Ammon's horn (tissue), 1 donor: ENCODE measurements around the gene NLRX1.
"Not testable (repeated sequence)": the region's sequence is repeated elsewhere in the genome, so short reads cannot be mapped to it uniquely, and the experiment has no call there.

ENCODE experiments used
- DNase-seq: peaks from one replicate; pipeline ENCODE4 v3.0.0-alpha.2; 2016; ENCODE audit warnings: low spot score

NLRX1 gene, protein sequence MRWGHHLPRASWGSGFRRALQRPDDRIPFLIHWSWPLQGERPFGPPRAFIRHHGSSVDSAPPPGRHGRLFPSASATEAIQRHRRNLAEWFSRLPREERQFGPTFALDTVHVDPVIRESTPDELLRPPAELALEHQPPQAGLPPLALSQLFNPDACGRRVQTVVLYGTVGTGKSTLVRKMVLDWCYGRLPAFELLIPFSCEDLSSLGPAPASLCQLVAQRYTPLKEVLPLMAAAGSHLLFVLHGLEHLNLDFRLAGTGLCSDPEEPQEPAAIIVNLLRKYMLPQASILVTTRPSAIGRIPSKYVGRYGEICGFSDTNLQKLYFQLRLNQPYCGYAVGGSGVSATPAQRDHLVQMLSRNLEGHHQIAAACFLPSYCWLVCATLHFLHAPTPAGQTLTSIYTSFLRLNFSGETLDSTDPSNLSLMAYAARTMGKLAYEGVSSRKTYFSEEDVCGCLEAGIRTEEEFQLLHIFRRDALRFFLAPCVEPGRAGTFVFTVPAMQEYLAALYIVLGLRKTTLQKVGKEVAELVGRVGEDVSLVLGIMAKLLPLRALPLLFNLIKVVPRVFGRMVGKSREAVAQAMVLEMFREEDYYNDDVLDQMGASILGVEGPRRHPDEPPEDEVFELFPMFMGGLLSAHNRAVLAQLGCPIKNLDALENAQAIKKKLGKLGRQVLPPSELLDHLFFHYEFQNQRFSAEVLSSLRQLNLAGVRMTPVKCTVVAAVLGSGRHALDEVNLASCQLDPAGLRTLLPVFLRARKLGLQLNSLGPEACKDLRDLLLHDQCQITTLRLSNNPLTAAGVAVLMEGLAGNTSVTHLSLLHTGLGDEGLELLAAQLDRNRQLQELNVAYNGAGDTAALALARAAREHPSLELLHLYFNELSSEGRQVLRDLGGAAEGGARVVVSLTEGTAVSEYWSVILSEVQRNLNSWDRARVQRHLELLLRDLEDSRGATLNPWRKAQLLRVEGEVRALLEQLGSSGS

DNA sequence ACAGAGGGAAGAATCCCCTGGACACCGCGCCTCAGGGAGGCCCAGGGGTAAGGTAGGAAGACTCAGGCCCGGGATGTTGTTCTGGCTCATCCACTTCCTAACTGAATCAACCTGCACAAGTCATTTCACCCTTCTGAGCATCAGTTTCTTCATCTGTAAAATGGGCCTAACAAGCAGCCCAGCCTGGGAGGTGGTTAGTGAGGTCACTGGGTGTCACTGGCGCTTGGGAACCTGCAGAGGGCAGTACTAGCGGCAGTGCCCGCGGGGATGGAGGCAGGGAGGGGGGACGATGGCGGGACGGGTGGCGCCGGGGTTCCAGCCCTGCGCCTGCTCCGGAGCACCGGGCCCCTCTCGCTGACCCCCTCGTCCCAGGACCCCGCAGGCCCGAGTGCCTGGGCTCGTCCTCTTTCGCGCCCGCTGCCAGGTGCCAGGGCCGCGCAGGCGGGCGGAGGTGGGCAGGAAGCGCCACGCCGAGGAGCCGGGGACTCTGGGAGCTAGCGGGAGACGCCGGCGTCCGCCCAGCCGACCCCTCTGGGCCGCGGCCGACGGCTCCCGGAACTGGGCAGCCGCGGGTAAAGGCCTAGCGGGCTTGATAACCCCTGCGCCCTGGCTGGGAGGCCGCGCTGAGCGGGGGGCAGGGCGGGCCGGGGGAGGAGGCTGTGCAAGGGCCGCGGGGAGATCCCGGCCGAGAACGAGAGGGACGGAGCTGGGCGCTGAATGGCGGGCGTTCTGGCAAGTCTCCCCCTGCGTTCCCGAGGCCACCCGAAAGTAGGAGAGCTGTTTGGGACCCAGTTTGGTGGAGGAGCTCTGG lies at the start of gene NLRX1:
Gene NLRX1, plus strand, starts transcription at position 255 of the 811 bp plus-strand sequence. CDS start 2,679 bp downstream, outside the sequence.
- DNase-seq: peak; percentile 89

DNA sequence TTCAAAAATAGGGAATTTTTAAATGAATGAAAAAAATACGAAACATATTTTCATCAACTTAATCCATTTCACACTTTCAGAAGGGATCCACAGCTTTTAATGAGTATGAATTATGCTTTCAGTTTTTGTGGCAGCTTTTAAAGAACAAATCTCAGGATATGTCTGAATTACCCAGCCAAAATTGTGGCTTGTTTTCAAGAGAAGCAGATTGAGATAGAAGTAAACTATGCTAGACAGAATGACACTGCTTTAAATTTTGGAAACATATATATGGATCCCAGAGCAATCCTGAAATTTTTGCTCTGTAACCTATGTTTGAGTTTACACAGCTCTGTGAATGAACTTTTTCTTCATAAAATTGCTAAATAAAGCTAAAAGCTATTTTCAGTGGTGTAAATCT lies 49.6 kb upstream of the NLRX1 start:
- DNase-seq: no peak

DNA sequence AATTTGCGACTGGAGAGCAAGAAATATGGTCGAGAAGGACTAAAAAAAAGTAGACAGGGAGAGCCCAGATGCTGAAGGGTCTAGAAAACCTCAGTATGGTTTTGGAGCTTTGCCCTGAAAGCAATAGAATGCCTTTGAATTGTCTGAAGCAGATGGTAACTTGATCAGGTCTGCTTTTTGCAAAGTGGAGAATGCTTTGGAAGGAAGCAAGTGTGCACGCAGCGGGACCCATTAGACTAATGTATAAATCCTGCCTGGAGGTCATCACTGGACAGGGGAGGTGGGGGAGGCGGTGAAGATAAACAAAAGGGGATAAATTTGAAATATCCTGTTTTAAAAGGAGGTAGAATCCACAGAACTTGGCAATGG lies 47.9 kb upstream of the NLRX1 start:
- no peak for DNase-seq

DNA sequence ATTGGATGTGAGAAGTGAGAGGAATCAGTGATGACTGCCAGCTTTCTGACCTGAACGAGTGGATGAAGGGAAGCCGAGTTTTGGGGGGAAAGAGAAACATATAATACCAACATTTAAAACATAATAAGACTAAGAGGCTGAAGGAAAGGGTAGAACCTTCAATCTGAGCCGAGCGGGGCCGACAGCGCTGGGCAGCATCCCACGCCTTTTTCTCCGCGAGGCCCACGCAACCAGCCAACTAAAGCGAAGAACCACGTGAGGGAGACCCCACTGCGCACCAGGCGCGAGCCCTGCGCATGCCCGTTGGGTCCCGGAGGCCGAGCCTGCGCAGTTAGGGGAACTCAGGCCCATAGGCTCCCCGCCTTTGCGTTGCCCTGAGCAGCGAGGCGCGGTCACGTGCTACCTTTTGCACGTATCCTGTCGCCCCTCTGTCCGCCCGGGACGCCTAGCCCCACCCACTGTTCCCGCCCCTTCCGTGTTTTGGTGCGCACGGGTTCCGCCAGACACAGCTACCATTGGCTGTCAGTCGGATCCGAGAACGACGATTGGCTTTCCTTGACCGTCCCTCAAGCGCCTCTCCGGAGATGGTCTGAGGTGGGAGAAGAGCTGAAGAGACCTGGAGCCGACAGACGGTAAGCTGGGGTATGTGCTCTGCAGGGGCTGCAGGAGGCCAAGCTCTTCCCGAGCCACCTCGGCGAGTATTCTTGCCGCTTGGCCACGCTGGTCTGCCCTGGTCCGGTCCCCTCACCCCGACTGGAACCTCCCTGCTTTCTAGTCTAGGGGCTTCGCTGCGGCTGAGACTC lies 47.3 kb upstream of the NLRX1 start, which contains the start of gene HINFP:
Gene HINFP, plus strand, starts transcription at position 573 of the 803 bp plus-strand sequence. CDS start 5,365 bp downstream, outside the sequence.
- DNase-seq: peak; percentile 100

DNA sequence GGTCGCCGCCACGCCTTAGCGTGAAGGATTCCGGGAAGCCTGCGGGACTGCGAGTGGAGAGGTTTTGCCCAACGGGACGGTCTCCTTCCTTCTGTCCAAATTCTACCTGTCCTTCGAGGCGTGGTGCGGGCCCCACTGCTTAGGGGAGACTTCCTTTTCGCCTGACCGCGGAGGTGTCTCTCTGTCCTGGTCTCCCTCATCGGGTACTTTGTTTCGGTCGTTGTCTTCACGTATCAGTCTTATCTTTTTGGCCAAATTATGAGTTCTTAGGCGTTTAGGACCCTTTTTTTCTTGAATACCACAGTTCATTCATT lies 46.8 kb upstream of the NLRX1 start:
- DNase-seq: no peak

DNA sequence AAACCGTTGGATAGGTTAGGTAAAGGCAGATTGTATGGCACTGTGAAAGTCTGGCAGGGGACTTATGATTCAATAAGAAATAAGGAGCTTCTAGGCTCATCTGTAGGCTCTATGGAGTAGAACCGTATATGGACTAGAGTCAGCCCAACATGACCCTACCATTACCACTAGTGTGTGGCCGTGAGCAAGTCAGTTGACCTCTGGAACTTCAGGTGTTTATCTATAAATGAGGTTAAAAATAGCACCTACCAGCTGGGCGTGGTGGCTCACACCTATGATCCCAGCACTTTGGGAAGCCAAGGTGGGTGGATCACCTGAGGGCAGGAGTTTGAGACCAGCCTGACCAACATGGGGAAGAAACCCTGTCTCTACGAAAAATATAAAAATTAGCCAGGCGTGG lies 42.7 kb upstream of the NLRX1 start:
- DNase-seq: no peak

DNA sequence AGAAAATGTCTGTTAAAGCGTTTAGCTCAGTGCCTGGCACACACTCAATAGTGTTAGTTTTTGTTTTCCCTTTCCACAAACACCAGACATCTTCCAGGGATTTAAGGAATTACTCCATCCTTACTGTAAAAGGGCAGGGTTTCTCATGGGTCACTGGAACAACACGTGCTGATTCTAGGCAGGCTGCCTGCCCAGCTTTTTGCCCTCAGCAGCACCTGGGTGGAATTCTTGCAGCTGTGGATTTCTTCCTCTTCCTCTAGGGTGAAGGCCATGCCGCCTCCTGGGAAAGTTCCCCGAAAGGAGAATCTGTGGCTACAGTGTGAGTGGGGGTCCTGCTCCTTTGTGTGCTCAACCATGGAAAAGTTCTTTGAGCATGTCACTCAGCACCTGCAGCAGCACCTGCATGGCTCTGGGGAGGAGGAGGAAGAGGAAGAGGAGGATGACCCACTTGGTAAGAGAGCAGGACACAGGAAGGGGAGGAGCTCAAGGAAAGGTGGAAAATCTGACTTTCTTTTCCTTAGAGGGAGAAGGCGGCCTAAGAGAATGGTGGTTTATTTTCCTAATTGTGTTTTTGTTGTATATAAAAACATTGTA lies 41.8 kb upstream of the NLRX1 start:
- no peak for DNase-seq

DNA sequence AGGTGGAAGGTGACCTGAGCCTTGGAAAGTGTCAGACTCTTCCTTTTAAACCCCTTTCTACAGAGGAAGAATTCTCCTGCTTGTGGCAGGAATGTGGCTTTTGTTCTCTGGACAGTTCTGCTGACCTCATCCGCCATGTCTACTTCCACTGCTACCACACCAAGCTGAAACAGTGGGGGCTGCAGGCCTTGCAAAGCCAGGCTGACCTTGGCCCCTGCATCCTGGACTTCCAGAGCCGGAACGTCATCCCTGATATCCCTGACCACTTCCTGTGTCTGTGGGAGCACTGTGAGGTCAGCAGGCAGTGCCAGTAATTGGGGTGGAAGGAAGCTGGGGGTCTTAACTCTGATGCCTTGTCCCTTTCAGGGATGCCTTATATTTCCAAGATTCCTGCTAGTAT lies 37.9 kb upstream of the NLRX1 start:
- no peak for DNase-seq

DNA sequence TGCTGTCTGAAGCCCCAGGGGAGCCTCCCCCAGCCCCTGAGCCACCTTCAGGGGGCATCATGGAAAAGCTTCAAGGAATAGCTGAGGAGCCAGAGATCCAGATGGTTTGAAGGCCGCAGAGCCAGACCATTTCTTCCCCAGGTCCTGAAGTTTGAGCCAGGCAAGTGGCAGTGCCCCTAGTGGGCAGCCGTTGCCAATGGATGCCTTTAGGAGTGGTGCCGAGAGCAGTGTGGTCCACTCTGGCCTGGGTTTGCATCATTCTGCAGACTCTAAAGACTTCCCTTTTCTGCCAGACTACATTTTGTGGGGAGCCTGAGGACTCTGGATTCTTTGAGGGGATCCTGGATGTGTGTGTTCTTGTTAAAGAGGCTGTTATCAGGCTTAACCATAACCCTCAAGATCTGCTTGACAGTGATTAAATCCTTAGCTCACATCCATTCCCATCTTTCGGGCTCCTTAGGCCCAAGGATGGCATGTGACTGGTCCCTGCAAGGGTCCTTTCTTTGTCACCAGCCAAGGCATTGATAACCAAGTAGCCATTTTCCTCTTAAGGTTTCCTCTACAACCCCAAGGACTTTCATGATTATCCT lies 34.0 kb upstream of the NLRX1 start:
- no peak for DNase-seq

DNA sequence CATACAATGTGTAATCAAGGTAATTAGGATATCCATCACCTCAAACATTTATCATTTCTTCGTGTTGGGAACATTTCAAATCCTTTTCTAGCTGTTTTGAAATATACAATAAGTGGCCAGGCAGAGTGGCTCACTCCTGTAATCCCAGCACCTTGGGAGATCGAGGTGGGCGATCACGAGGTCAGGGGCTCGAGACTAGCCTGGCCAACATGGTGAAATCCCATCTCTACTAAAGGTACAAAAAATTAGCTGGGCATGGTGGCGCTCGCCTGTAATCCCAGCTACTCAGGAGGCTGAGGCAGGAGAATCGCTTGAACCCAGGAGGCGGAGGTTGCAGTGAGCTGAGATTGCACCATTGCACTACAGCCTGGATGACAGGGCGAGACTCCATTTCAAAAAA lies 29.2 kb upstream of the NLRX1 start:
- DNase-seq: not testable (repeated sequence)

DNA sequence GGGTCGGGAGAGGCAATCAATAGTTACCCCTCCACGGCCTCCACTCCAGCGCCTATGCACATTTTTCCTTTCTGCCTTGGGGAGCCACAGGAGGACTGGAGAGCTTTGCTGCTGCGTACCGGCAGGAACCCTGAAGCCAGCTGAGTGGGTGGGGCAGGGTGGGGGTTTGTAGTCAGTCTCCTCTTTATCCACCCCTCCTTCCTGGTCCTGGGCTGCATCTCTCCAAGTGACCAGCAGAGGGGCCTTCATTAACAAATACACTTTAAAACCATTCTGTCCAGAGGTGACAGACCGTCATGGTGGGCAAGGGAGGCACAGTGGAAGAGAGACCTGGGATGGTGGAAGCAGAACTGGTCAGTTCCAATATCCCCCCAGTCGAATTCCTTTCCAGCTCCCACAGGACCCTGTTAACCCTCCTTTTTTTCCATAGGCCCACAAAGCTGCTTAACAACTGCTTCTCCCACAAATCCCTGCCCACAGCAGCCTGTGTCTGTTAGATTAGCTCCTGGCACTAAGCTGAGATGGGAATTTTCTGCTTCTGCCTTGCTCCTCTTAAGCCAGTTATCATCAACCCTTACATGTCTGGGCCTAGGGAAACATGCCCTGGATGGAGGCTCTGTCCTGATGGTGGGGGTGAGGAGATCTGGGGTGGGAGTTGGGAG lies 23.6 kb upstream of the NLRX1 start:
- DNase-seq: peak; percentile 52

DNA sequence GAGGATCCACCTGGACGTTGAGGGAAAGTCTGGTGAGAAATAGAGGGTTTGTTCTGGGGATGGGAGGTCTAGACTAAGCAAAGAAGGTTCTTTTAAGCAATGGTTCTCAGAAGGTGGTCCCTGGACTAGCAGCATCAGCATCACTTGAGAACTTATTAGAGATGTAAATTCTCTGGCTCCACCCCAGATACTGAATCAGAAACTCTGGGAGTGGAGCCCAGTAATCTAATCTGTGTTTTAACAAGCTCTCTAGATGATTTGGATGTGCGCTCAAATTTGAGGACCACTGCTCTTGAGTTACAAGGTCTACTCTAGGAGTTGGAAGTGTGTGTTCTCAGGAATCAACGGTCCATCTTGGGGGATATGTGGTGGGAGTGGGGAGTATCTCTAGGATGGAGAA lies 23.0 kb upstream of the NLRX1 start:
- DNase-seq: no peak

DNA sequence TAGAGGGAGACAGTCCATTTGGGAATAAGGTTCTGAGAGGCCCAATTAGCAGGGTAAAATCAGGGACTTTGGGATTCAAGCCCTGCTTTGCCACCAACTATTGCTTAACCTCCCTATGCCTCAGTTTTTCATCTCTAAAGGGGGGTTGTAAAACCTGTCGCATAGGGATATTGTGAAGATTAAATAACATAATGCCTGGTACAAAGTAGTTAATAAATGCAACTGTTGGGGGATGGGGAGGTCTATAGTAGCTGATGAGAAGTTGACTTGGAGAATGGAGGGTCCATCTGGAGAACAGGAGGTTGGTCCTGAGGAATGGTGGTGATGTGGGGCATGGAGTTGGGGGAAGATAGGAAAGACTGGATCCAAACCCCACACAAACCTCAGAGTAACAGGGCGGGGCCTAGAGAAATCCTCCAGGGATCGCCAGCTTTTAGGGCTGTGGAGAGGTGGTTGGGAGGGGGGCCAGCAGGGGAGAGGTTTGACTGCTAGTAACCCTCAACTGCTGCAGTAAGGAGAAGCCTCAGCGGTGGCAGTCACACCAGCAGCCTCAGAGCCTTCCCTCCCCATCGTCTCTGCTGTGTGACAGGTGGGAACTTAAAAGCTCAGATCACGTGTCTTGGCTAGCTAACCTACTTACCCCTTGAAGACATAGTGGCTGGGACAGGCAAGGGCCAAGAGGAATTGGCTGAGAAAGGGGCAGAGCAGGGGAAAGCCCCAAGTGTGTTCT lies 20.8 kb upstream of the NLRX1 start:
- no peak for DNase-seq

DNA sequence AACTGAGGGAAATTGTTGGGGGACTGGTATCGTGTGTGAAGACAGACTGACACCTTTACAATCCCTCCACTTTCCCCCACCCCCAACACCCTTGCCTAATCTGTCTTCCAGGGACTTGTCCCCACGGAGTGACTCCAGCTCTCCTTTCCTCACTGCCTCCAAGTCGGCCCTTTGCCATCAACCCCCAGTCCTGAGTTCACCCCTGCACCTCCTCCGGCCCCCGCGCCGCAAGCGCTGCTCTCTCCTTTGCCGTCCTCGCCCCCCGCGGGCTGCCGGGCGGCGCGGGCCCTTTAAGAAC lies 19.9 kb upstream of the NLRX1 start:
- DNase-seq: no peak

DNA sequence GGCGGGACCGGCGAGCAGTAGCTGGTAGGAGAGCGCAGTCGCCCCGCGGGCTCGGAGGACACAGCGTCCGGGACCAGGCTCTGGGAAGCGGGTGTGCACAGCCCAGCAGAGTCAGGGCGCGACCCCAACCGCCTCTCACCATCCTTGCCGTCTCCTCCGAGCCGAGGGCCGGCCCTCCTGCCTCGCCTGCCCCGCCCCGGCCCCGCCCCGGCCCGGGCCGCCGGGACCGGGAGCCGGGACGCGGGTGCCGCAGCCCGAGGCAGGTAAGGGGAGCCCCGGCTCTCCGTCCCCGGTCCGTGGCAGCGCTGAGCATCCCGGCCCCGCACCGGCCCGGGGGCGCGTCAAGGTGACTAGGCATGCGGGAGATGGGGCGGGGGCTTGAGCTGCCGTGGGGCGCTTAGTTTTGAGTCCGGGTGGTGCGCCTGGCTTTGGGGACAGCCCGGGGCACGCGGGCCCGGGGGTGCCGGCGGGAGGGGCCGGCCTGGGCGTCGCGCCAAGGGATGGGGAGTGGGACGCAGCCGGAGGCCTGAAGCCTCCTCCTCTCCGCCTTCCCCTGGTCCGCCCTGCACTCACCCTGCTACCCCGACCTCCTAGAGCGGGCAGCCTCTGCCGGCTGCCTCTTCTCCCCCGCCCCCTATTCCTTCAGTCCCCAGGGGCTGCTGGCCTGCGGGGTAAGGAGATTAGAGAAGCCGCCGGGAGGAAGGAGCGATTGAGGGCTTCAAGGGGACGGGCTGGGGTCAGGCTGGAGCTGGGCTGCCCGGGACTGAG lies 19.3 kb upstream of the NLRX1 start, which contains the start of gene ABCG4:
Gene ABCG4, plus strand, starts transcription at position 35 of the 768 bp plus-strand sequence. CDS start 914 bp downstream, outside the sequence.
- DNase-seq: no peak

DNA sequence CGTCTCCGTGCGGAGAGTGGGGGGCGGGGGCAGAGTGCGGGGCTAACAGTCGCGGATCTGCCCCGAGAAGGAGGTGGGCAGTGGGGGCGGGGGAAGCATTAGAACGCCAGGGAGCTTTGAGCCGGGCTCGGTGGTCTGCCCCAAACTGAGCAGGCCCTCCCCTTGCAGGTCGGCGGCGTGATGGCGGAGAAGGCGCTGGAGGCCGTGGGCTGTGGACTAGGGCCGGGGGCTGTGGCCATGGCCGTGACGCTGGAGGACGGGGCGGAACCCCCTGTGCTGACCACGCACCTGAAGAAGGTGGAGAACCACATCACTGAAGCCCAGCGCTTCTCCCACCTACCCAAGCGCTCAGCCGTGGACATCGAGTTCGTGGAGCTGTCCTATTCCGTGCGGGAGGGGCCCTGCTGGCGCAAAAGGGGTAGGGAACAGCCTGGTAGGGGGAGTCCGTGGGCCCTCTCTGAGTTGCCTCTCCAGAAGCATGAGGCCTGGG lies 18.7 kb upstream of the NLRX1 start:
- DNase-seq: no peak

DNA sequence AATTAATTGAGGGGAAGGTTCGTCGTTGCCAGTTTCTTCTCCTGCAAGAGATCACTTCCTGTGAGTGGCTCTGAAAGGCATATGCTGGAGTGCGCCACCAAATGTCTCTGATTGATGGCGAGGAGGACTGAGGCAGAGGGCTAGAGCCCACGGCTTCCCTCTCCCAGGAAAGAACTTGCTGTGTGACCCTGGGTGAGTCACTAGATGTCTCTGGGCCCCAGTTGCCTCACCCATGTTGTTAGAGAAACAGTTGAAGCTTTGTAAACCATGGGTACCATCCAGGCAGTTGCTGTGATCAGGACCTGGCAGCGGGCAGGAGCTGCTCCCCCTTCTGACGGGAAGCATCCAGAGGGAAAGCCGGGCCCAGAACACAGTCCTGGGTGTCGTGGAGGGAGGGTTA lies 16.5 kb upstream of the NLRX1 start:
- DNase-seq: no peak

DNA sequence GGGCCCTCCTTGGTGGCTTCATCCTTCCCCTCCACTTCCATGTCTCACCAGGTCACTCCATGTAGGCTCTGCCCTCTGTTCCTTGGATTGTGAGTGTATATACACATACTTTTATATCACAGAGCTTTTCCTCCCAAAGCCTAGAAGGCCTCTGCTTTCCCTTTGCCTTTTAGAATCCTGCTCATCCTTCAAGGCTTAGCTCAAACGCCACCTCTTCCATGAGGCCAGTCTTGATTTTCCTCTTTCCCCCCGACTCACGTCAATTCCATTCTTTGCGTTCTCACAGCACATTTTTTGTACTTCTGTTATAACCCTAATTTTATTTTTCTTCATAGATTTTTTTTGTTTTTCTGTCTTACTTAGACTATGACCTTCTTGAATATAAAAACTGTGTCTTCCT lies 15.9 kb upstream of the NLRX1 start:
- no peak for DNase-seq
